GM12874 (cell line): Measurements from ENCODE around the gene PPM1L.

Source experiments
- TF ChIP-seq, protein P1 (sequence below): IDR thresholded peaks from 2 replicates; pipeline ENCODE4 v1.5.1; 2011; ENCODE audit warnings: low read depth, mild to moderate bottlenecking, control low read depth, low read length, moderate library complexity; ENCODE audit not compliant: insufficient read depth

The PPM1L gene

DNA sequence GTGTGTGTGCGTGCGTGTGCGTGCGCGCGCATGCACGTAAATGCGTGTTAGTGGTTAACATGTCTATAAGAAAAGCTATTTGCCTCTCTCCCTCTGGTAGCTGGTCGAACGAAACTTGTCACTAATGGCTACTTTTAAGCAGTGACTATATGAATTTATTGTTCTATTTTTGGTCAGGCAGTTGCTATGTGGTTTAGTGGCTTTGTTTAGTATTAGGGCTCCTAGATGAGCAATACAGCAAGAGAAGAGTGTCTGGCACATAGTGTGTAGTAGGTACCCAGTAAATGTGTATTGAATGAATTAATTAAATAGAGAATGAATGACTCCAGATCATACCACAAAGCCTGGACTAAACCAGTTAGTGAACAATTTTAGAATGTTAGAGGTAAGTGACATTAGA is 171.6 kb downstream of the PPM1L start:
- TF ChIP-seq, protein P1, sequence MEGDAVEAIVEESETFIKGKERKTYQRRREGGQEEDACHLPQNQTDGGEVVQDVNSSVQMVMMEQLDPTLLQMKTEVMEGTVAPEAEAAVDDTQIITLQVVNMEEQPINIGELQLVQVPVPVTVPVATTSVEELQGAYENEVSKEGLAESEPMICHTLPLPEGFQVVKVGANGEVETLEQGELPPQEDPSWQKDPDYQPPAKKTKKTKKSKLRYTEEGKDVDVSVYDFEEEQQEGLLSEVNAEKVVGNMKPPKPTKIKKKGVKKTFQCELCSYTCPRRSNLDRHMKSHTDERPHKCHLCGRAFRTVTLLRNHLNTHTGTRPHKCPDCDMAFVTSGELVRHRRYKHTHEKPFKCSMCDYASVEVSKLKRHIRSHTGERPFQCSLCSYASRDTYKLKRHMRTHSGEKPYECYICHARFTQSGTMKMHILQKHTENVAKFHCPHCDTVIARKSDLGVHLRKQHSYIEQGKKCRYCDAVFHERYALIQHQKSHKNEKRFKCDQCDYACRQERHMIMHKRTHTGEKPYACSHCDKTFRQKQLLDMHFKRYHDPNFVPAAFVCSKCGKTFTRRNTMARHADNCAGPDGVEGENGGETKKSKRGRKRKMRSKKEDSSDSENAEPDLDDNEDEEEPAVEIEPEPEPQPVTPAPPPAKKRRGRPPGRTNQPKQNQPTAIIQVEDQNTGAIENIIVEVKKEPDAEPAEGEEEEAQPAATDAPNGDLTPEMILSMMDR = no peak

- TF ChIP-seq, protein P1 = no peak
Measured at GRCh38 chr3:160928183-160928726, 172.2 kb downstream of the PPM1L start.

GRCh38 chr3:160929595-160929994 is 173.6 kb downstream of the PPM1L start:
- TF ChIP-seq, protein P1 = no peak

- TF ChIP-seq, protein P1 = no peak
Measured at GRCh38 chr3:160931474-160931873, 175.4 kb downstream of the PPM1L start.

DNA sequence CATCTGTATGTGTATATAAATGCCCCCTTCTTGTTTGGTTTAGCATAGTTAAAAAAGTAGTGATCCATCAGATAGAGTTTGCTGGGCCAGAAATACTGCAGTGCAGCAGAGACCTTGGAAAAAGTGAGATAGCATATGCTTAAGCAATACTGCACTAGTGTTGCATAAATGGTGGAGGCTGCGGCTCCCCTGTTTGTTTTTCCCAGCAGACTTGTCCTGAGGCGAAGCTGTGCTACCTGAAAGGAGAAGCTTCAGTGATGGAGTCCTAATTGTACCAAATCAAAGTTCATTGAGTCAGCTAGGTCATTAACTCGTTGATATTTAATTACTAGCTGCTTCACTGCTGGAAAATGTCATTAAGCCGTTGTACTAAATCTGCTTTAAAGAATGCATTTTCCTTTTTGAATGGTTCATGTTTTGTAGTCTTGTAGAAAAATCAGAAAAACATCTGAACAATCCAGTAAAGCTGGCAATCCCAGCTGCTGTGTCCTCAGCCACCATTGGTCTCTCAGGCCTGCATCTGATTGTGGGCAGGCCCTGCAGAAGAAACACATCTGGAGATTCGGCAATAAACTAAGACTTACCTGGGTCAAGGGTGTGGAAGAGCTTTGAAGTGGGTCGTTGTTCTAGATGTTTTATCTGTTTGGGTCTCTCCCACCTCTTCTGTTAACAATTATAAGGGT is 179.5 kb downstream of the PPM1L start:
- TF ChIP-seq, protein P1 = no peak

- TF ChIP-seq, protein P1 = peak; percentile 66
Measured at GRCh38 chr3:160941885-160942494, 186.0 kb downstream of the PPM1L start.

- TF ChIP-seq, protein P1 = no peak
Measured at GRCh38 chr3:160943996-160944395, 188.0 kb downstream of the PPM1L start.
